Measurements from ENCODE around the gene PLEKHH3.

The PLEKHH3 gene

DNA sequence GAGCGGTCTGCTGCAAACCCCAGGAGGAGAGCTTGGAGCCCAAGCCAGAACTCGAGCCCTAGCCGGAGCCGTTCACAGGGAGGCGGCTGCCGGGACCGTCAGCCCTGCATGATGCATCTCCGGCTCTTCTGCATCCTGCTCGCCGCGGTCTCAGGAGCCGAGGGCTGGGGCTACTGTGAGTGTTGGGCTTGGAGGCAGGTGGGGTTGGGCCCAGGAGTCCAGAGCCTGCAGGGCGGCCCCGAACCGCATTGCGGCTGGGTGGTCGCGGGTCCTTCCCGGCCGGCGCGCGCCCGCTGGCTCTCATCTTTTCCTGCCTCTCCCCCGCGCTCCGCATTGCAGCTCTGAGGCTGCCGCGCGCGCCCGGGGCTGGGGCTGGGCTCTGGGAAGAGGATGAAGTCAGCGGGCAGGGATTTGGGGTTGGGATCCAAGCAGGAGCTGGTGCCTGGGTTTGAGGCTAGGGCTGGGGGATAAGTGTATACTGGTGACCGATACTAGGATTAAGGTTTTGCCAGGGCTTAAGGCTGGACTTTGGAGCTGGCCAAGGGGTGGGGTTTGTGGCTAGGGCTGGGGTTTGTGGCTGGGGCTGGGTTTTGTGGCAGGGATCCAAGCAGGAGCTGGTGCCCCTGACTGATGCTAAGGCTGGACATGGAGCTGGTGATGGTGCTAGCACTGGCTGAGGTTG lies 6.1 kb upstream of the PLEKHH3 start:
- peak overlapping the region; percentile 64 for H3K4me3 ChIP-seq (ENCODE audit: control insufficient read depth, low read depth, low read length)
- DNase-seq (ENCODE audit: low read depth), result peak; percentile 62
- TF ChIP-seq, protein P1, sequence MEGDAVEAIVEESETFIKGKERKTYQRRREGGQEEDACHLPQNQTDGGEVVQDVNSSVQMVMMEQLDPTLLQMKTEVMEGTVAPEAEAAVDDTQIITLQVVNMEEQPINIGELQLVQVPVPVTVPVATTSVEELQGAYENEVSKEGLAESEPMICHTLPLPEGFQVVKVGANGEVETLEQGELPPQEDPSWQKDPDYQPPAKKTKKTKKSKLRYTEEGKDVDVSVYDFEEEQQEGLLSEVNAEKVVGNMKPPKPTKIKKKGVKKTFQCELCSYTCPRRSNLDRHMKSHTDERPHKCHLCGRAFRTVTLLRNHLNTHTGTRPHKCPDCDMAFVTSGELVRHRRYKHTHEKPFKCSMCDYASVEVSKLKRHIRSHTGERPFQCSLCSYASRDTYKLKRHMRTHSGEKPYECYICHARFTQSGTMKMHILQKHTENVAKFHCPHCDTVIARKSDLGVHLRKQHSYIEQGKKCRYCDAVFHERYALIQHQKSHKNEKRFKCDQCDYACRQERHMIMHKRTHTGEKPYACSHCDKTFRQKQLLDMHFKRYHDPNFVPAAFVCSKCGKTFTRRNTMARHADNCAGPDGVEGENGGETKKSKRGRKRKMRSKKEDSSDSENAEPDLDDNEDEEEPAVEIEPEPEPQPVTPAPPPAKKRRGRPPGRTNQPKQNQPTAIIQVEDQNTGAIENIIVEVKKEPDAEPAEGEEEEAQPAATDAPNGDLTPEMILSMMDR (conservative IDR thresholded peaks at IDR 0.05; ENCODE audit: control insufficient read depth, insufficient read depth, low read depth, low read length), result no peak

DNA sequence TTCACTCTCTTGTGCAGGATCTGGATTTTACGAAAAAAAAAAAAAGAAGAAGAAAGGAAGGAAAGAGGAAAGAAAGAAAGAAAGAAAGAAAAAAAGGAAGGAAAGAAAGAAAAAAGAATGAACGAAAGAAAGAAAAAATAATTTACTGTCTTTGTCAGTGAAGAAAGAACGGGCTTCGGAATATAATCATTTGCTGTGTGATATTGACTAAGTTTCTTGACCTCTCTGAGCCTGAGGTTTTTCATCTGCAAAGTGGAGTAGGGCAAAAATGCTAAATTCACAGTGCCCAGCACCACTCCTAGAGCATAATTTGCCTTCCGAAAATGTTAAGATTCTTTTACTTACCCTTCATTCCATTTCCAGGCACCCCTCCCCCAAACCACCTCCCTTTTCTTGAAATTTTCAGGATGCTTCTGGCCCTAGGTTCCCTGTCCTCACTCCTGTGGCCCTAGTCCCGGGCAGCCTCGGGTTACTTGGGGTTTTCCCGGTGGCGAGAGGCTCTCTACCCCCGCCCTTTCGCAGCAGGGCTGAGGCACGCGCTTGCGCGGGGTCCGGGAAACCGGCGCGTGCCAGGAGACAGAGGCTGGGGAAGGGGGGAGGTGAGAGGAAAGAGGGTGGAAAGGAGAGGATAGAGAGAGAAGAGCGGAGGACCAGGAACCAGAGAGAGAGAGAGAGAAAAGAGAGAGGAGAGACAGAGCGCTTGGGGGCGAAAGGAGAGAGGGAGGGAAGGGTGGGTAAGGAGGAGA lies 5.4 kb upstream of the PLEKHH3 start, which contains the start of gene CNTNAP1:
Gene CNTNAP1 (plus strand): TSS at position 556 of the 746 bp plus-strand sequence. CDS start 299 bp downstream, outside the sequence.
- TF ChIP-seq, protein P1 (conservative IDR thresholded peaks at IDR 0.05; ENCODE audit: control insufficient read depth, insufficient read depth, low read depth, low read length), result no peak
- DNase-seq (ENCODE audit: low read depth), result peak; percentile 68
- H3K4me3 ChIP-seq (ENCODE audit: control insufficient read depth, low read depth, low read length), result peak within 1 kb of the TSS; percentile 64

DNA sequence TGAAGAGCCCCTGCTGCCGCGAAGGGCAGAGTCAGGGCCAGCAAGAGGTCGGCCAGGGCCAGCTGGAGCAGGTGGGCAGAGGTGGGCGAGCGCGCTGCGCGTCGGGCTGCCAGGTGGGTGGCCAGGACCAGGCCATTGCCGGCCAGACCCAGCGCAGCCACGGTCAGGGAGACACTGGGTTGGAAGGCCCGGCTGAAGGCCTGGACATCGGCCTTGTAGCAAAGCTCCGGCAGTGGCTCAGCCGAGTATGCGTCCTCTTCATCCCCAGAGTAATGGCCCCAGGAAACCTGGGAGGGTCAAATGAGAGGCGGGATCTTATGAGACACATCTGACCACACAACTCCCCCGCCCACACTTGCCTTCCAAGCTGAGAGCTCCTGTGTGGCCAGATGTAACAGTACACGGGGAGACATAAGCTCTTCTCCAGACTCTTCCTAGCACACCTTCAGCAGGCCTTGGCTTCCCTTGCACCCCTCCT lies 3.6 kb upstream of the PLEKHH3 start:
- peak; percentile 78 for DNase-seq (ENCODE audit: low read depth)
- H3K4me3 ChIP-seq (ENCODE audit: control insufficient read depth, low read depth, low read length), result peak overlapping the region; percentile 12
- TF ChIP-seq, protein P1 (conservative IDR thresholded peaks at IDR 0.05; ENCODE audit: control insufficient read depth, insufficient read depth, low read depth, low read length), result no peak

DNA sequence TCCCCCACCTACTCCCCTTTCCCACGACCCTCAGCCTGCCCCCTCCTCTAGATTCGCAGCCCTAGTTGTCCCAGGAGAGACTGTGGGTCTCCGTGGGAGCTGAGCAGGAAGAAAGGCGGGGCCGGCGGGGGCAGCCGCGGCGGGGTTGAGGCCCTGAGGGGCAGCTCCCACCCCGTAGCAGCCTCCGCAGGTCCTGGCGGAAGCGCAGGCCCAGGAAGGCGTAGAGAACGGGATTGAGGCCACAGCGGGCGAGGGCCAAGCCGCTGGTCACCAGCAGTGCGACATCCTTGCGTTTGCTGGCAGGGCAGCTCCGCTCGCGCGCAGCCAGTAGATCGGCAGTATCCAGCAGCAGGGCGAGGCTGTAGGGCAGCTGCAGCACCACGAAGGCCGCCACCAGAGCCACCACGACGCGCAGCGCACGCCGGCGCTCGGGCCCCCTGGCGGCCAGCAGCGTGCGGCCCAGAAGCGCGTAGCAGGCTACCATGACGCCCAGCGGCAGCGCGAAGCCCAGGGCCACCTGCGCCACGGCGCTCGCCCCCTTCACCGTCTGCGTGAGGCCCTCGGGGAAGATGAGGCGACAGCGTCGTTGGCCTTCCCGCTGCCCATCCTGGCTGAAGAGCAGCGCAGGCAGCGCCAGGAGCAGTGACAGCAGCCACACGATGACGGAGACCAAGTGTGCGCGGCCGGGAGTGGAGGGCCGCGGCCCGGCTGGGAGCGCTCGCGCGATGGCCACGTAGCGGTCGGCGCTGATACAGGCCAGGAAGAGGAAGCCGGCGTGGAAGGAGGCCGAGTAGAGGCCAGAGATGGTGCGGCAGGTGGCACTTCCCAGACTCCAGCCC lies 2.9 kb upstream of the PLEKHH3 start:
- TF ChIP-seq, protein P1 (conservative IDR thresholded peaks at IDR 0.05; ENCODE audit: control insufficient read depth, insufficient read depth, low read depth, low read length), result no peak
- H3K4me3 ChIP-seq (ENCODE audit: control insufficient read depth, low read depth, low read length), result peak overlapping the region; percentile 27
- DNase-seq (ENCODE audit: low read depth), result peak; percentile 69

DNA sequence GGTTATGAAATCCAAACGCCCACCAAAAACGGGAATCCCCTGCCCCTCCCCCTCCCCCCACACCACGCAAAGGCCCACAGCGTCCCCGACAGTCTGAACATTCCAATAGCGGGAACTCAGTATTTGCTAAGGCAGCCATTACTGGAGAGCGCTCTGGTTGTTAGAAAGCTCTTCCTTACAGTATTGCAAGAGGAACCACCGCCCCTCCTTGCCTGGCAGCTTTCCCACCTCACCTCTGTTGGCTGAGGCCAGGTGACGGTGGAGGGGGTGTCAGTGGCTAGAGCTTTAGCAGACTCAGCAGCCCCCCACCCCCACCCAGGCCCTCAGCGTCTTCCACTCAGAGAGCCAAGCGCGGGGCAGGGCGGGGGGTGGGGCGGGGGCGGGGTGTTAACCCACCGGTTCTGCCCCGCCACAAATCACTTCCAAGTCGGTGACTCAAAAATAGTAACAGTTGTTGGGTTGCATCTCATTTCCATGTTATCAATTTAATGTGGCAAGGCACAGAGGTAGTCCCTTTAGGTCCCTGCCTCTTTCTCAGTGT lies 2.2 kb upstream of the PLEKHH3 start:
- TF ChIP-seq, protein P1 (conservative IDR thresholded peaks at IDR 0.05; ENCODE audit: control insufficient read depth, insufficient read depth, low read depth, low read length), result no peak
- peak; percentile 59 for DNase-seq (ENCODE audit: low read depth)
- peak overlapping the region; percentile 58 for H3K4me3 ChIP-seq (ENCODE audit: control insufficient read depth, low read depth, low read length)

Data from fibroblast of mammary gland (primary cell).